Measurements from ENCODE around the gene ASB16.

Gene ASB16

DNA sequence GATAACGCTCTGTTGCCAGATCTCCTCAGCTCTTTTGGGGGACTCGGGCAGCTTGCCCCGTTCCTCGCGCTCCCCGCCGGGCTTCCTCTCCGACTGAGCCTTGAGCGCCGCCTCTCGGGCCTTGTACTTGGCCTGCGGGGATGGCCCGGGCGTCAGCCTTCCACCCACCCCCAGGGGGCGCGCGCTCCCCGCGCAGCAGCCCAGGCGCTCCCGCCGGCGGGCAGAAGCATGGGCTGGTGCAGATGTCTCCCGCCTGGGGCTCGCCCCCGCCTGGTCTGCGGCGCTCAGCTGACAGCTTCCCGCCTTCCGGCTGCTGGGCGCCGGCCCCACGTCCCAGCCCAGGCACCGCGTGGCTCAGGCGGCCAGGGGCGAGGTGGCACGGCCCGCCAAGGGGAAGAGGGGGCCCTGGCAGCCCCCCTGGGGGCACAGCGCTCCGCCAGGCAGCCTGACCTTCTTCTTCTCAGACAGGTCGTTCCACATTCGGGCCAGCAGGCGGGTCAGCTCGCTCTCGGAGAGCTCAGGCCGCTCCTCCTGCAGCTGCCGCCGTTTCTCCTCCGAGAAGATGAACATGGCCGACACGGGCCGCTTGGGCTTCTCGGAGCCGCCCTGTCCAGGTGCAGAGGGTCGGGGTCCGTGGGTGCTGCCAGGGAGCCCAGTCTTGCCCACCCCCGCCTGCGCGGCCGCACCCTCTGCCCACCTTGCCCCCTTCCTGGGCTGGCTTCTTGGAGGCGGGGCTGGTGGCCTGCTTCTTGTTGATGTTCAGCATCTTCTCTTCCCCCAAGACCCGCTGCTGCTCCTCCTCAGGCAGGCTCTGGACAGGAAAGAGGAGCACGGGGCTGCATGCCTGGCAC is 40.1 kb downstream of the ASB16 start:
- DNase-seq: peak; percentile 85

DNA sequence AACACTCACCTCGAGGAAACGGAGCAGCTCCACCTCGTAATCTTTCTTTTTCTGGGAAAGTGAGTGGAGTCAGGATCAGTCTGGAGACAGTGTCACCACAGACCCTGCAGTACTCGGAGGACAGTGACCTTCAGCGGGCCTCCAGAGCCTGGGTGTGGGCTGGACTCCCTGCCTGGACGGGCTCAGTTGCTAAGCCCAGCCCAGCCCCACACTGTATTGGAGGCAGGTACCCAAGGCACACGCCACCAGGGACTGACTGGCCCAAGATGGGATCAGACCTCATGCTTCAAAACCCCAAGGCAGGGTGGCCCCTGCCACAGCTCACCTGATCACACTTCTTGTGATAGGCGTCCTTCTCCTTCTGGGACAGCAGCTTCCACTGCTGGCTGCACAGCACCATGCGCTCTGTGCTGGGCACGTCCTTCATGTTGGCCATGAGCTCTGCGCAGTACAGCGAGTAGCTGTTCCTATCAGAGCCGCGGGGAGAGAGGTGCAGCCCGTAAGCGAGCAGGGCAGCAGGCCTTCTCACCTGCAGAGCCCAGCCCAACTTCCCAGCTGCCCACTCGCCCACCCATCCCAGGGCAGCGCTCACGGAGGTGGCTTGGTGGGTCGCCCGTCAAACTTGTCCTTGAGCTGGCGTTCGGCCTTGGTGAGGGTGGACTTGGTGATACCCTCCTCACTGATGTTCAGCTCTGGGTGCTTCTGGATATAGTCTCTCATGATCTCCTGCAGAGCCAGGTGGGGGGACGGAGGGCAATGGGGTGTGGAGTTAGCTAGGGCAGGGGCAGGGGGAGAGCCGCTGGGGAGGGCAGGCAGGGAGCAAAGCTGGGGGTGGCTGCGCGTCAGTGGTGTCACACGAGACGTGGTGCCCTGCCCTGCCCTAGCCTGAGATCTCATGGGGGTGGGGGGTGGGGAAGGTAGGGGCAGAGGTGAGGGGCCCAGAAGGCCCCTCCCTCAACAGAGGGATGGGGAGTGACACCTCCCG is 41.1 kb downstream of the ASB16 start:
- DNase-seq: no peak

DNA sequence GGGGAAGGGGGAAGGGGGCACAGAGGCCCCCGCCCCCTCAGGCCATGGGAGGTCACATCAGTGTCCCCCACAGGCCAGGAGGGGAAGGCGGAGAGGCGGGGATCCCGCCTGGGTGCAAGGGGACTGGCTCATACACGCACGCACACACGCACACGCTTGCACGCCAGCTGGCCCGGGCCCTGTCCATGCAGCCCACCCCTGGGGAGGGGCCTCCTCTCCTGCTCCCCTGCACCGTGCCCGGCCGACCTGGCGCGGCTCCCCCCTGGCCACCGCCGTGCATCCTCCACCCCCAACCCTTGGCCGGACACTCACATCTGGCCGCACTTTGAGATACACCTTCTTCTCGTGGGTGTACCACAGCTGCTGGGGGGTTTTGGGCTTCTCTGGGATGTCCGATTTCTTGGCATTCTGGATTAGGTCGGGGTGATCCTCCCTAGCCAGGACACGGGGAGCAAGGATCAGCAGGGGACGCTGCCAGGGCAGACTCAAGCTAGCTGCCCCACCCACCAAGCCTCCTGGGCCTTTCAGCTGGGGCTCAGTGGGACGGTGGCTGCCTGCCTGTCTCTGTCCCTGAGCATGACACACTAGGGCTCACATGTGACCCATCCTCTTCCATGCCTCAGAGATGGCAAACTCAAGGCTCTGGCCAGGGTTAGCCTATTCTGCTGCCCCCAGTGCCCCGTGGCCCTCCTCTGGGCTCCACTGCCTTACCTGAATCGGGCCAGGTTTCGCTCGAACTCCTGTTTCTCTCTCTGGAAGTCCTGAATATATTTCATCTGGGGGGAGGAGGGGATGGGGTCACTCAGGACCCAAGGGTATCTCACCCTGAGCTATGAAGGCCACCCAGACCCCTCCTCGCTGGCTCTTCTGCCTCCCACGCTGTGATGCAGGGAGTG is 42.3 kb downstream of the ASB16 start:
- DNase-seq: no peak

DNA sequence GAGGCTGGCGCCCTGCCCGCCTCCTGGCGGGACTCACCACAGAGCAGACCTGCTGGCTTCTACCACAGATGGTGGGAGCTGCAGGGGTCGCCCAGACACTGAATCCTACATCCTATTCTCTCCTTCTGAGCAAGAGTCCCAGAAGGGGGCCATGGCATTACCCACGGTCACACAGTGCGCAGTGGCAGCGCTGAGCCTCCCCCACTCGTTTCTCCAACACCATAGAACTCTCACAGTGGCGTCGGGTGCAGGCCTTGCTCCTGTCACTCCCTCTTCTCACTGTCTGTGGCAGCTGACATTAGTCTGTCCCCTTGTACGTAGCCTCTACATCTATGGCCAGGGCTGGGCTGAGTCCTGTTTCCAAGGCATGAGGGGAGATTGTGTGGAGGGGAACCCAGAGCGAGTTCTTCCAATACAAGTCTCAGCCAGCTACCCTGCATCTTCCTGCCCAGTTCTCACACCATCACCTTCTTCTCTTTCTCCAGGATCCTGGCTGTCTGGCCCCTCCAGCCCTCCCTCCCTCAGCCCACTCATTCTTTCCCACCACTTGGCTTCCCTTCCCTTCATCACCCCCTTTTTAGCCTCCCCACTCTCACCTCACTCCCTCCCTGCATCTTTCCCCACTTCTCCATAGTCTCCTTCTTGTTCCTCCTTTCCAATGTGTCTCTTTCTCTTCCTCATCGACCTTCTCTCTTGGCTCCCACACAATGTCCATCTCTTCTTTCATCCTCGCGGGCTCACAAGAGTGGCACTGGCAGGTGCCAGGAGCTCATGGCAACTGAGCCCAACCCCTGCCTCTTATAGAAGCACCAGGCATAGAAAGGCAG is 43.1 kb downstream of the ASB16 start:
- DNase-seq: no peak

DNA sequence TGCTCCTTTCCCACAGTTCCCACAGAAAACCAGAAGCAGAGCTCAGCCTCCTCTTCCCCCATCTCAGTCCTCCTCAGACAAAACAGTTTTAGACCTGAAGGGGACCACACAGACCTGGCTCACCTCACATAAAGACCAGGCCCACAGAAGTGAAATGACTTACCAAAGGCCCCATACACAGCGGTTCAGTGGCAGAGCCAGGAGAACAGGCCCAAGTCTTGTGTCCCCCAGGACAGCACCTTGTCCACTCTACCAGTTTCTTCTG is 43.7 kb downstream of the ASB16 start:
- DNase-seq: no peak

DNA sequence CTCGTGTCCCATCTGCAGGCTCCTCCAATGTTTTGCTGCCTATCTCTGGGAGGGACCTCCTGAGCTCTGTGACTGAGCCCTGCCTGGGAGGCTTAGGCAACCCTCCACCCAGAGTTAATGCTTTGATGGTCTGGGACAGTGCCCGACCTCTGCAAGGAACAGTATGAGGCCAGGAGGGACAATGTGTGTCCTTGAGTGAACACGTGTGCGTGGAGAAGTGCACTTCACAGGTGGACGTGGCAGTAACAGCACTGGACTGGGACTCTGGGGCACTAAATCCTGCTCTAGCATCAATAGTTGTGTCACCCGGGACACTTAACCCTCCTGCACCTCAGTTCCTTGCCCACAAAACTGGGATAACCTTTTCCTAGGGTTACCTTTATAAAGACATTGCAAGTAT is 44.4 kb downstream of the ASB16 start:
- no peak for DNase-seq

DNA sequence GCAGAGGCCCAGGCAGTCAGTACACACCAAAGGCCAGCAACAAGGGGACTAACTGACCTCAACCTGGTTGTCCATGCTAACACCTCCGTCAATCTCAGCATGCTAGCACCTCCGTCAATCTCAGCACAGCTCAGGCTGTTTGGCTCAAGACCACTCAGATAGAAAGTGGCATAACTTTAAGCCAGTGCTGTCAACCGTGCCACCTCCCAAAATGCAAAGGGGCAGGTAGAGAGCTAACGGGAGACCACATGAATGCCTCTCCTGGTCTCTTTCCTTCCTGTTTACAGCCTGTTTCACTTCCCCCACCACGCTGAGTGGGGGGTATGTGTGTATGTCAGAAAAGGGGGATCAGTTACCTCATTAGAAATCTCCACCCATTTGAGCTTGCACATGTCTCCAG is 45.7 kb downstream of the ASB16 start:
- no peak for DNase-seq

DNA sequence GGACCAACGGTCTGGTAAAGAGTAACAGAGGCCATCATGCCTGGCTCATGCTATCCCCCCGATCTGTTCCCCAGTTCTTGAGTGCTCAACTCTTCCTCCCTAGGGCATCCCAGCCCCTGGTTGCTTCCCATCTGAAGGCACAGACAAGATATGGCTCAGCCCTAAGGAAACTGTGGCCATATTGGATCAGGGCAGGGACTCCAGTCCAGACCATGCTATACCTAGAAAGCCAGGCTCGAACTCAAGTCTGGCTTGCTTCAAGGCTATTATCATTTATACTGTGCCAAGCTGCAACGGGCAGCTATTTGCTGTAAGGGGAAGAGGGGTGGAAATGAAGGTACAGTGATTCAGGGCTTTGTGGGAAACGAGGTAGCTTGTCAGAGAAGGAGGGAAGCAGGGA is 46.2 kb downstream of the ASB16 start:
- DNase-seq: no peak

DNA sequence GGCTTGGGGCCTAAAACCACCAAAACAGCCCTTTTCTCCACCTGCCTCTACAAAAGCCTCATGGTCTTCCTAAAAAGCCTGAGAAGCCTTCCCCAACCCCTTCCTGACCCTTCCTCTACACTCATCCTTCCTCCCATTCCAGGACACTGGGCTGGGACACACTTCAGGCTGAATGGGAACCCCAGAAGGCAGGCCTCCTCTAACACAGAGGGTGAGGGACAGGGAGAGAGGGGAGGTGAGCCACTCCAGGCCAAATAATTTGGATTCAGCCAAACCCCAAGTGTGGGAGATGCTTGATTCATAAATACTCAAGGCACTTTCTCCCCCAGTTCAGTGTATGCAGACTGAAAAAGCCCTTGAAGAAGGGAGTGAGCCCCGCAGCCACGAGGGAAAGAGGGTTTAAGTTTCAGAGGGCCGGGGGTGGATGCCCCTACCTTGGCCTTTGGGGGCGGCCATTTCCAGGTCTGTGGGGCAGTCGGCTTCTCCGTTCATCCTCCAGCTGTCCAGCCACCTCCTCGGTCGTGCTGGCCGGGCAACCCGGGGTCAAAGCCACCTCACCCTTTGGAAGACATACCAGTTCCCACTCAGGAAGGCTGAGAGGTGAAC is 47.3 kb downstream of the ASB16 start:
- DNase-seq: no peak

DNA sequence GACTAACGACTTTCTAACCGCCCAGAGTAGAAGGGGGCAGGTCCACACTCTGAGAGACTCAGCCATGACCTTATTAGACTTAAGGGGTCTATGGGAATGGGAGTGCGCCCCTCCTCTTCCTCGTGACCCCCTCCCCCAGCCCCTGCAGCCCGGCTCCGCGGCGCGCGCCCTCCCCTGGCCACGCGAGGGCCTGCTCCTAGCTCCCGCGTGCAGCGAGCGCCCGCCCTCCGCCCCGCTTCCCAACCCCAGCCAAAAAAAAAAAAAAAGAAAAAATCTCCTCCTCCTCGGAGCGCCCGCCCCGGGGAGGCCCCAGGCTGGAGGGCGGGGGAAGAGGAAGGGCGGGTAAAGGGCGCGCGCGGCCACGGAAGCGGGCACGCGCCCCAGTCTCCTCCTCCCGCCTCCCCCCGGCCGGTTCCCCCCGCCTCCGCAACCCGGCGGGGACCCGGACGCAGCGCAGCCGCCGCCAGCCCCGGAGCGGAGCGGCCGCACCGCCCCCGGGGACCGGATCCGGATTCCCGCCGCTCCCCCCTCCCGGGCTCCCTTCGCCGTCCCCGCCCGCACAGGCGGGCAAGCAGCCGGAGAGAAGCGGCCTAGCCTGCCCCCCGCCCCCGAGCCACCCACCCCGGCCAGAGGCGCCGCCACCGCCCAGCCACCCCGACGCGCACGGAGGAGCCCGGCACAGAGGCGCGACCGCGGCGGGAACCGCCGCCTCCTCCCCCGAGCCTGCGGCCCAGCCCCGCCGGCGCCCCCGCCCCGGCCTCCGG is 48.0 kb downstream of the ASB16 start:
- DNase-seq: peak; percentile 86

DNA sequence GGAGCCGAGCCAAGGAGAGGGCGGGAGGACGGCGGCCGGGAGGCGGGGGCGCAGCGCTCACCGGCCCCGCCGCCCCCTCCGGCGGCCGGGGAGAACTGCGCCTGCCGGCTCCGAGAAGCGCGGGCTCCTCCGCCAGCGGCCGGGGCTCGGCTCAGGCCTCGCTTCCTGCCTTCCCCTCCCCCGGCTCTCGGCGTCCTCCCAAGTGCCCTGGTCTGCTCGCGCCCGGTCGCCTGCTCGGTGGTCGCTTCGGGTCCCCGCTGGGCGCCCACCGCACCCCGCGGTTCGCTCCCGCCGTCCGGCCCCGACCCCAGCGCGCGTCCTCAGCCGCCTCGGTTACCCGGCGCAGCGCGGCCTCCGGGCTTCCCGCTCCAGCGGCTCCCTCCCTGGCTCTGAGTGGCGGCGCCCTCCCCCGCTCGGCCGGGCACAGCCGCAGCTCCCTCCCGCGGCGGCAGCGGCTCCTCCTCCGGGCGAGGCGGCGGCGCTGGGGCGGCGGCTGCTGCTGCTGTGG is 48.7 kb downstream of the ASB16 start:
- DNase-seq: no peak

DNA sequence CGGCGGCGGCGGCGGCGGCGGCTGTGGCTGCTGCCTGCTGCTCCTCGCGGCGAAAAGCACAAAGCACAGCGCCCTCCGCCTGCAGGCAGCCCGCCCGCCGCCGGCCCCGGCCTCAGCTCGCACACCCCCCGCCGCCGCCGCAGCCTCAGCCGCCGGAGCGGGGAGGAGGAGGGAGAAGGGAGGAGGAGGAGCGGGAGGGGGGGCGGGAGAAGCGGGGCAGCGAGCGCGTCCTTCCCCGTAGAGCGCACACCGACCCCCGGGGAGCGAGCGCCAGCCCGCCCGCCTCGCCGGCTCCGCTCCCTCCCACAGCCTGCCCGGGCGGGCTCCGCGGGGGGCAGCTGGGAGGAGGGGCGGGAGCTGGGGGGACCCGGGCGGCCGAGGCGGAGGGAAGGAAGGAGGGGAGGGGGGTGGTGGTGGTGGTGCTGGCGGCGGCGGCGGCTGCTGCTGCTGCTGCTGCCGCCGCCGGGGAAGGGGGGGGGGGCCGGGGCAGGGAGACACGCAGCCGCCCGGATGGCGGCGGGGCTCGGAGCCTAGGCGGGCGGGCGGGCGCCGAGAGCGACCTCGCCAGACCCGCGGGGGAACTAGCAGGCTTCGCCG is 49.2 kb downstream of the ASB16 start, which contains the start of gene UBTF:
Gene UBTF, minus strand, starts transcription at position 60 of the 597 bp plus-strand sequence. CDS start 1,446 bp downstream, outside the sequence.
- DNase-seq: peak; percentile 65

DNA sequence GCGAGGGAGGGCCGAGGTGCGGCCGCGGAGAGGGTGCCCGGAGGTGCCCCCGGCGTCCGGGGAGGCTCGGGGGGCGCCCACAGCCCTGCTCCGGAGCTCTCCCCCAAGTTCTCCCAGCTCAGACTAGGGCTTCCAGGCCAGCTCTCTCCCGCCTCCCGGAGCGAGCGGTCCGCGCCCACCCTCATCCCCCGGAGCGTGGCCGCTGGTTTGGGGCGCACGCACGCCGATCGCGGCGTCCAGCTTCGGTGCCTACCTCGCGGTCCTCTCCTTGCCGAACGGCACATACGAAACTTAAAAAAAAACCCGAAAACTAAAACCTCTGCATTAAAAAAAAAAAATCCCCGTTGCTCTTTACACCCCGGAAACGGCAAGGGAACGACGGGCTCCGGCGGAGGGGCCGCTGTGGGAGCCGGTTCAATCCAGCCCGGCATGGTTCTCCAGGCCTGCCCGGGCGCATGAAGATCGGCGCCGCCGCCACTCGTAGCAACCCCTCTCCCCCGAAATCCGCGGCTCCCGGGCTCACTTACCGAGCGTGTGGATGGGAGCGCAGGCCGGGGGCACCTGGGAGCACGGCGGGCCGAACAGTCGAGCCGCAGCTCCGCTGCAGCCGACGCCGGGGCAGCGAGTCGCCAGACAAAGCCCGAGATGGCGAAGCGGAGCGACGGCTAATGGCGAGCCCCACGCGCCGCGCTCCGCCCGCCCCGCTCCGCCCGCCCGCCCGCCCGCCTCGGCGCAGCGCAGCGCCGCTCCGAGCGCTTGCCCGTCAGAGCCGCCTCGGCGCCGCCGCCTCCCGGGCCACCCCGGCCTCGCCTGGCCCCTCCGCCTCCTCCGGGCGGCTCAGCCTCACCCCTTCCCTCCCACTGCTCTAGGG is 49.9 kb downstream of the ASB16 start:
- DNase-seq: peak; percentile 57

DNA sequence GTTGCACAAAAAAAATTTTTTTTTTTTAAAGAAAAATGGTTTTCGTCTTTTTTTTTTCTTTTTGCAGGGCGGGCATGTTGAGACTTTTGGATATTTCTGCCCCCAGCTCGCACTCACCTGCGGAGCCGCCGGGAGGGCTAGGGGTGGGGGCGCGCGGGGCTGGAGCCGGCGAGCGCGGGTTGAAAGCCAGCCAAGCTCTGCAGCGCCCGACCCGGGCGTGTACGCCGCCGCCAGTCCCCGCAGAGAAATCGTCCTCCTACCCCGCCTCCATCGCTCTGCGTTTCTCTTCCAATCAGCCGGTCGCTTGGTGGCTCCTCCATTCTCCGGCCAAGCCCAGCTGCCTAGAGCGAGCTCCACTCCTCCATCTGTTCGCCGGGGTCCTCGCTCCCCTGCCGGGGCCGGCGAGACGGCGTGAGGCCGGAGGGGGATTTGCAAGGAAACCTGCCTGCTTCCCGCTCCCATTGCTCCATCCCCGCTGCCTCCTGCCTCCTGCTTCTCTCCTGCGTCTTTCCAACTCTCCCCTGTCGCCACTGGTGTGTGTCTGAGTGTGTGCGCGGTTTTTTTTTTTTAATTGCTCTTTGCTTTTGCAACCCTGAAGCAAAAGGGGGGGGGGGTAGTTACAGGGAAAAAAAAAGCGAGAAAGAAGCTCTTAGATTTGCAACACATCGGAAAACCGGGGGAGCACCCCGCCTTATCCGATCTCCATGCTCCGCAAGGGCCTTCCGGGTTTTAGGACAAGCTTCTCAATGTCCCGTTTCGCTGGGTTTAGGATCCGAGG is 50.8 kb downstream of the ASB16 start:
- peak; percentile 58 for DNase-seq

DNA sequence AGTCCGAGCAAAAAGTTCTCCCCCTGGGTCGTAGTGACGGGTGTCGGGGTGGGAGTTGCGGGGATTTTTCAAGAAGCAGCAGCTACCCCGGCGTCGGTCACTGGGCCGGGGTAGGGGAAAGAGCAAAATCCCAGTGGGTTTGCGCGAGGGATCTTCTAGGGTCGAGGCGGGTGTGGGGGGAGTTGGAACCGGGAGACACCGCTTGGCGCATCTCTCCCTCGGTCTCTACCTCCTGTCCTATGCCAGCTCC is 51.3 kb downstream of the ASB16 start:
- no peak for DNase-seq

DNA sequence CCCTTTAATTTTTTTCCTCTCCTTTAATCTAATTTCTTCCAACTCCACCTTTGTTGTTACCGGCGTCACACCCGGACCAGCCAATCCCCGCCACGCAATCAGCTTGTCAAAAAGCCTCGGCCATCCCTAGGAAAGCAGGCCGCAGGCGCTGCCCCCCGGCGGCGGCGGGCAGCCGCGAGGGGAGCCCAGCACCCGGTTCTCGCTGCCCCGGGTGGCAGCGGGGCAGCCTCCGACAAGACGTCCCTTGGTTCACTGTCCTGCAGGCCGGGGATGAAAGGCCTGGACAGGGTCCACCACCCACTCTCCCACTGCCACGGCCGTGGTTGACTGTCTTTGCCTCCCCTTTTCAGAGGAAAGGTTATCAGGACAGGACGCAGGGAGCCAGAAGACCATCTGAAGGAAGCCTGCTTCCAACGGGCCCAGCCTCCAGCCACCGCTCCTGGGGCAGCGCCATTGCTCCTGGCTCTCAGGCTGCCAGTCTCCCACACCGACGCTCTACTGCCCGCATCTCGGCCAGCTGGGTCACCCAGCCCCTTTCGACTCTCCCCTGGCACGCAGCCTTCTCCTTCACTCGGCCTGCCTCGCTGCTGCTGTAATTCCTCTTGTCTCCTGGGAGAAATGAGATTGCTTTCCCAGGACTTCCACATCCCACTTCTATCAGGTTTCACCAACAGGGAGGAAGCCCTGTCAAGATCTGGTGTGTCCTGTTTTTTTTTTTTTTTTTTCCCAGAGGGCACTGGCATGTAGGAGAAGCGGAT is 51.8 kb downstream of the ASB16 start:
- DNase-seq: no peak

DNA sequence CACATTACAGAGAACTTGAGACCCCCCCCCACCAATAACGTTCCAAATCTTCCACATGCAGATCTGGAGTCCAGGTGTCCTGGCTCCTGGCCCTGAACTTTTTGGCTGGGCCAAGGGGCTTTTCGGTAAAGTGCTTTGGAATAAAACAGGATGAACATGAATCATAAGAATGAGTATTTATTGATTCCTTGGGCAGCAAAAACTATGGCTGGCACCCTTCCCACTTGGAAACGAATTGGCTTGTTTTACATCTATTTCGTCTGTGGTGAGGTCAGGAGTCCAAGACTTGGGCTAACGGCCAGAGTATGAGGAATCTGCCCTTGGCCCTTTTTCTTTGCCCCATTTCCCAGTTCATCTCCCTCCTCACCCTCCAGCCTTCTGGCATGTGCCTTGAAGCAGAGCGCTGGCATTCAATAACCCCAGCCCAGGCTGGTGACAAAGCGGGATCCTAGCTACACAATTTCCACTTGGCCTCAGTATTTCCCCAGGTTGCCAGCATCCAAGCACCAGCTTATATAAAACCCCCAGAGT is 53.1 kb downstream of the ASB16 start:
- DNase-seq: no peak
